Superior temporal gyrus (tissue), 1 donor: ENCODE data around the gene PPP2R5B.
"Not testable (repeated sequence)": the region's sequence is repeated elsewhere in the genome, so short reads cannot be mapped to it uniquely, and the experiment has no call there.

Experiments
- DNase-seq: peaks from one replicate; pipeline ENCODE4 v3.0.0-alpha.2; 2016; ENCODE audit errors: extremely low spot score

The PPP2R5B gene

GRCh38 chr11:64976651-64977050 is 52.2 kb downstream of the PPP2R5B start:
- DNase-seq, result no peak

DNA sequence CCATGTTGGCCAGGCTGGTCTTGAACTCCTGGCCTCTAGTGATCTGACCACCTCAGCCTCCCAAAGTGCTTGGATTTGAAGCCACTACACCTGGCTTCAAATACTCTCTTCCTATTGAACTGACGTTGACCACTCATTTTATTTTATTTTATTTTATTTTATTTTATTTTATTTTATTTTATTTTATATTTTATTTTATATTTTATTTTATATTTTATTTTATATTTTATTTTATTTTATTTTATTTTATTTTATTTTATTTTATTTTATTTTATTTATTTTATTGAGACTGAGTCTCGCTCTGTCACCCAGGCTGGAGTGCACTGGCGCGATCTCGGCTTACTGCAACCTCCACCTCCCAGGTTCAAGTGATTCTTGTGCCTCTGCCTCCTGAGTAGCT is 58.9 kb downstream of the PPP2R5B start:
- not testable (repeated sequence) for DNase-seq
